H9 (cell line): Measurements from ENCODE around the gene OPA3. TPM values are rescaled to one million over a fixed set of nuclear protein-coding genes. Genes with fewer than 3 reads are reported as not detected.

Experiments used
- DNase-seq: peaks from one replicate; pipeline ENCODE4 v3.0.0-alpha.2; 2017
- H2AFZ ChIP-seq: one replicate; pipeline ENCODE4 v1.6.1; 2013; ENCODE audit warnings: mild to moderate bottlenecking, low read length, control low read depth, moderate library complexity
- H2AK5ac ChIP-seq: 2 replicates; pipeline ENCODE4 v1.6.1; 2013; ENCODE audit warnings: low read length, control low read depth, mixed read lengths; ENCODE audit not compliant: insufficient read length
- H2BK120ac ChIP-seq: one replicate; pipeline ENCODE4 v1.6.1; 2013; ENCODE audit warnings: low read depth, mild to moderate bottlenecking, low read length, control low read depth, inconsistent platforms; ENCODE audit not compliant: poor library complexity, severe bottlenecking
- H2BK12ac ChIP-seq: 2 replicates; pipeline ENCODE4 v1.6.1; 2013; ENCODE audit warnings: low read length, control low read depth, mixed read lengths, low read depth; ENCODE audit not compliant: insufficient read length
- H2BK15ac ChIP-seq: 2 replicates; pipeline ENCODE4 v1.6.1; 2013; ENCODE audit warnings: low read depth, low read length, control low read depth
- H2BK20ac ChIP-seq: one replicate; pipeline ENCODE4 v1.6.1; 2013; ENCODE audit warnings: low read depth, mild to moderate bottlenecking, low read length, control low read depth, inconsistent platforms; ENCODE audit not compliant: poor library complexity, severe bottlenecking
- H2BK5ac ChIP-seq: 2 replicates; pipeline ENCODE4 v1.6.1; 2013; ENCODE audit warnings: low read length, control low read depth, mixed read lengths; ENCODE audit not compliant: insufficient read length
- H3K14ac ChIP-seq: 2 replicates; pipeline ENCODE4 v1.6.1; 2013; ENCODE audit warnings: low read length, control low read depth; ENCODE audit not compliant: insufficient read depth
- H3K18ac ChIP-seq: 2 replicates; pipeline ENCODE4 v1.6.1; 2013; ENCODE audit warnings: low read depth, mild to moderate bottlenecking, mixed read lengths, low read length, control low read depth; ENCODE audit not compliant: insufficient read length
- H3K23ac ChIP-seq: 2 replicates; pipeline ENCODE4 v1.6.1; 2013; ENCODE audit warnings: low read length, control low read depth, mixed read lengths, low read depth; ENCODE audit not compliant: insufficient read length
- H3K23me2 ChIP-seq: 2 replicates; pipeline ENCODE4 v1.6.1; 2013; ENCODE audit warnings: low read depth, mild to moderate bottlenecking, mixed read lengths, low read length, control low read depth; ENCODE audit not compliant: insufficient read length, poor library complexity, severe bottlenecking
- H3K27ac ChIP-seq: 2 replicates; pipeline ENCODE4 v1.5.1; 2013; ENCODE audit warnings: low read length, control low read depth, mixed read lengths, low read depth; ENCODE audit not compliant: insufficient read length
- H3K27me3 ChIP-seq: 2 replicates; pipeline ENCODE4 v1.6.1; 2013; ENCODE audit warnings: low read length, control low read depth, inconsistent platforms; ENCODE audit not compliant: insufficient read depth
- H3K4ac ChIP-seq: 2 replicates; pipeline ENCODE4 v1.6.1; 2013; ENCODE audit warnings: low read depth, mild to moderate bottlenecking, control low read depth, inconsistent platforms, low read length, moderate library complexity
- H3K4me1 ChIP-seq: 2 replicates; pipeline ENCODE4 v1.6.1; 2013; ENCODE audit warnings: low read length, control low read depth, inconsistent platforms; ENCODE audit not compliant: insufficient read depth
- H3K4me2 ChIP-seq: 2 replicates; pipeline ENCODE4 v1.6.1; 2013; ENCODE audit warnings: low read length, control low read depth, mixed read lengths; ENCODE audit not compliant: insufficient read length, insufficient read depth
- H3K56ac ChIP-seq: 2 replicates; pipeline ENCODE4 v1.6.1; 2013; ENCODE audit warnings: low read depth, mild to moderate bottlenecking, mixed read lengths, low read length, control low read depth; ENCODE audit not compliant: insufficient read length
- H3K79me1 ChIP-seq: 2 replicates; pipeline ENCODE4 v1.6.1; 2013; ENCODE audit warnings: low read depth, mild to moderate bottlenecking, moderate library complexity, low read length, control low read depth, inconsistent platforms; ENCODE audit not compliant: insufficient read depth, poor library complexity, severe bottlenecking
- H3K79me2 ChIP-seq: 2 replicates; pipeline ENCODE4 v1.6.1; 2013; ENCODE audit warnings: low read length, control low read depth, inconsistent platforms; ENCODE audit not compliant: insufficient read depth
- H3K9ac ChIP-seq: 2 replicates; pipeline ENCODE4 v1.6.1; 2013; ENCODE audit warnings: low read length, control low read depth, mixed read lengths; ENCODE audit not compliant: insufficient read length; ENCODE audit errors: extremely low read depth
- H3K9me3 ChIP-seq: one replicate; pipeline ENCODE4 v1.6.1; 2013; ENCODE audit warnings: low read depth, low read length, inconsistent platforms; ENCODE audit not compliant: control insufficient read depth
- H3T11ph ChIP-seq: one replicate; pipeline ENCODE4 v1.6.1; 2013; ENCODE audit warnings: mild to moderate bottlenecking, low read length, control low read depth, inconsistent platforms
- H4K20me1 ChIP-seq: one replicate; pipeline ENCODE4 v1.6.1; 2013; ENCODE audit not compliant: control insufficient read depth, insufficient read length, insufficient read depth
- H4K5ac ChIP-seq: 2 replicates; pipeline ENCODE4 v1.6.1; 2013; ENCODE audit warnings: low read depth, mild to moderate bottlenecking, mixed read lengths, low read length, control low read depth; ENCODE audit not compliant: insufficient read length
- H4K8ac ChIP-seq: replicated peaks from 2 replicates; pipeline ENCODE4 v1.6.1; 2013; ENCODE audit warnings: low read length, control low read depth, mixed read lengths, low read depth; ENCODE audit not compliant: insufficient read length
- H4K91ac ChIP-seq: 2 replicates; pipeline ENCODE4 v1.6.1; 2013; ENCODE audit warnings: low read depth, mild to moderate bottlenecking, moderate library complexity, mixed read lengths, low read length, control low read depth; ENCODE audit not compliant: insufficient read length
- H3K27ac Mint-ChIP-seq, 3 experiments: 2 replicates in 2 of 3; 3 replicates in 1 of 3; pipeline ENCODE4 v1.8.0; 2020 to 2021; ENCODE audit warnings: mixed read lengths in 3 of 3, mild to moderate bottlenecking in 1 of 3, moderate library complexity in 1 of 3
- H3K27me3 Mint-ChIP-seq: 2 replicates; pipeline ENCODE4 v1.8.0; 2021; ENCODE audit warnings: low read depth, mild to moderate bottlenecking, moderate library complexity, mixed read lengths
- H3K36me3 Mint-ChIP-seq, 3 experiments: 2 replicates in 2 of 3; 3 replicates in 1 of 3; pipeline ENCODE4 v1.8.0; 2020 to 2021; ENCODE audit warnings: low read depth in 3 of 3, mixed read lengths in 3 of 3; ENCODE audit not compliant: insufficient read depth in 1 of 3
- H3K4me1 Mint-ChIP-seq, 2 experiments: 2 replicates each; pipeline ENCODE4 v1.8.0; 2020; ENCODE audit warnings: mixed read lengths in 2 of 2
- H3K4me3 Mint-ChIP-seq, 2 experiments: 2 replicates in 1 of 2; 3 replicates in 1 of 2; pipeline ENCODE4 v1.8.0; 2020 to 2021; ENCODE audit warnings: mild to moderate bottlenecking in 2 of 2, mixed read lengths in 2 of 2, moderate library complexity in 1 of 2
- H3K9me3 Mint-ChIP-seq, 2 experiments: 2 replicates in 1 of 2; 3 replicates in 1 of 2; pipeline ENCODE4 v1.8.0; 2020; ENCODE audit warnings: mild to moderate bottlenecking in 2 of 2, mixed read lengths in 2 of 2, moderate library complexity in 1 of 2
- CTCF ChIP-seq: fragments of 200-600 bp; sonication (generic); conservative IDR thresholded peaks from 3 replicates; pipeline ENCODE4 v1.8.0; 2021; ENCODE audit warnings: antibody characterized with exemption, mild to moderate bottlenecking
- WGBS: extraction: QIAGEN DNeasy Blood & Tissue Kit; methylation state at CpG from one replicate; pipeline ENCODE4 v1.1.7; 2013; ENCODE audit warnings: missing lambda C conversion rate, low lambda C conversion rate, mixed read lengths; ENCODE audit not compliant: insufficient read length; ENCODE audit errors: extremely low coverage; 5-methylcytosine and 5-hydroxymethylcytosine counted together
- total RNA-seq: library from RNA; stranded (reverse); gene quantifications from 2 replicates; pipeline ENCODE4 v1.2.1, GENCODE V29; 2021

Gene OPA3
- total RNA-seq, 1 experiment from 2014 or later, result 13.0 TPM

GRCh38 chr19:45564131-45564780, 20.3 kb downstream of the OPA3 start:
- Histone ChIP-seq H3K14ac (no peak overlapping the region), H3K9ac (no peak overlapping the region), H3K27me3 (no peaks in the 10 kb centered on the region), H2AFZ (no peak overlapping the region), H3K4me1 (peaks cover 4% of the 10 kb centered on the region; the same call in 1 of the 2 replicates), H4K8ac (no peak overlapping the region), H2BK5ac (no peak overlapping the region), H4K20me1 (no peaks in the 10 kb centered on the region), H4K5ac (no peak overlapping the region), H3K9me3 (no peaks in the 10 kb centered on the region), H3K4ac (no peak overlapping the region), H2BK12ac (no peak overlapping the region), H3K27ac (no peak overlapping the region), H3K23me2 (no peaks in the 10 kb centered on the region), H3K79me1 (no peaks in the 10 kb centered on the region), H2BK120ac (no peak overlapping the region), H3K56ac (no peak overlapping the region), H4K91ac (no peak overlapping the region), H3T11ph (no peak overlapping the region), H3K4me2 (peak overlapping the region; percentile 5), H2BK20ac (no peak overlapping the region), H3K18ac (peak overlapping the region; percentile 45), H3K79me2 (no peaks in the 10 kb centered on the region), H2BK15ac (no peak overlapping the region), H2AK5ac (no peak overlapping the region), H3K23ac (no peak overlapping the region)
- Mint-ChIP-seq H3K36me3 (no peaks in the 10 kb centered on the region; a peak in 1 of 7 replicates), H3K4me3 (peak overlapping the region in 1 of 2 experiments; percentile 58; a peak in 3 of 5 replicates), H3K27ac (peak overlapping the region; percentile 61 to 90 (median 72); a peak in 3 of 7 replicates), H3K4me1 (peaks cover 12 to 13% of the 10 kb centered on the region in 2 experiments), H3K27me3 (no peaks in the 10 kb centered on the region), H3K9me3 (no peaks in the 10 kb centered on the region)
- no peak for TF ChIP-seq CTCF
- DNase-seq, result peak; percentile 91
- no CpG with 5 or more reads among the region's 5 CpGs for WGBS
